Measurements from ENCODE around the gene PCOLCE2.

PCOLCE2 gene

GRCh38 chr3:142898346-142899213 lies 9.7 kb upstream of the PCOLCE2 start:
- no peaks in the 10 kb centered on the region for H3K9me3 ChIP-seq (ENCODE audit: control insufficient read depth, insufficient read depth, low read length)
- H3K27me3 ChIP-seq (ENCODE audit: control insufficient read depth, insufficient read depth, low read length) = no peaks in the 10 kb centered on the region
- H3K9ac ChIP-seq (ENCODE audit: low read depth, low read length) = no peak overlapping the region
- no peak overlapping the region for H3K27ac ChIP-seq (ENCODE audit: low read depth, low read length)
- no peak overlapping the region for H3K4me3 ChIP-seq (ENCODE audit: low read depth, low read length)
- H3K4me1 ChIP-seq (ENCODE audit: control insufficient read depth, insufficient read depth, low read length) = no peaks in the 10 kb centered on the region
- no peaks in the 10 kb centered on the region for H3K36me3 ChIP-seq (ENCODE audit: control insufficient read depth, insufficient read depth, low read length)

- Histone ChIP-seq H3K27me3 (ENCODE audit: control insufficient read depth, insufficient read depth, low read length) (no peaks in the 10 kb centered on the region), H3K27ac (ENCODE audit: low read depth, low read length) (no peak overlapping the region), H3K4me3 (ENCODE audit: low read depth, low read length) (no peak overlapping the region), H3K36me3 (ENCODE audit: control insufficient read depth, insufficient read depth, low read length) (no peaks in the 10 kb centered on the region), H3K4me1 (ENCODE audit: control insufficient read depth, insufficient read depth, low read length) (no peaks in the 10 kb centered on the region), H3K9ac (ENCODE audit: low read depth, low read length) (no peak overlapping the region), H3K9me3 (ENCODE audit: control insufficient read depth, insufficient read depth, low read length) (no peaks in the 10 kb centered on the region)
Measured at GRCh38 chr3:142897807-142898206, 8.9 kb upstream of the PCOLCE2 start.

GRCh38 chr3:142896996-142897395 lies 8.1 kb upstream of the PCOLCE2 start:
- H3K9me3 ChIP-seq (ENCODE audit: control insufficient read depth, insufficient read depth, low read length) = no peaks in the 10 kb centered on the region
- no peak overlapping the region for H3K4me3 ChIP-seq (ENCODE audit: low read depth, low read length)
- H3K27ac ChIP-seq (ENCODE audit: low read depth, low read length) = no peak overlapping the region
- no peak overlapping the region for H3K9ac ChIP-seq (ENCODE audit: low read depth, low read length)
- no peaks in the 10 kb centered on the region for H3K27me3 ChIP-seq (ENCODE audit: control insufficient read depth, insufficient read depth, low read length)
- H3K36me3 ChIP-seq (ENCODE audit: control insufficient read depth, insufficient read depth, low read length) = no peaks in the 10 kb centered on the region
- no peaks in the 10 kb centered on the region for H3K4me1 ChIP-seq (ENCODE audit: control insufficient read depth, insufficient read depth, low read length)

GRCh38 chr3:142896201-142896755 lies 7.4 kb upstream of the PCOLCE2 start:
- no peaks in the 10 kb centered on the region for H3K36me3 ChIP-seq (ENCODE audit: control insufficient read depth, insufficient read depth, low read length)
- no peak overlapping the region for H3K27ac ChIP-seq (ENCODE audit: low read depth, low read length)
- no peaks in the 10 kb centered on the region for H3K9me3 ChIP-seq (ENCODE audit: control insufficient read depth, insufficient read depth, low read length)
- H3K9ac ChIP-seq (ENCODE audit: low read depth, low read length) = no peak overlapping the region
- no peaks in the 10 kb centered on the region for H3K4me1 ChIP-seq (ENCODE audit: control insufficient read depth, insufficient read depth, low read length)
- H3K27me3 ChIP-seq (ENCODE audit: control insufficient read depth, insufficient read depth, low read length) = no peaks in the 10 kb centered on the region
- H3K4me3 ChIP-seq (ENCODE audit: low read depth, low read length) = no peak overlapping the region

- no peak overlapping the region for H3K9ac ChIP-seq (ENCODE audit: low read depth, low read length)
- H3K36me3 ChIP-seq (ENCODE audit: control insufficient read depth, insufficient read depth, low read length) = no peaks in the 10 kb centered on the region
- H3K27ac ChIP-seq (ENCODE audit: low read depth, low read length) = no peak overlapping the region
- H3K4me3 ChIP-seq (ENCODE audit: low read depth, low read length) = no peak overlapping the region
- no peaks in the 10 kb centered on the region for H3K4me1 ChIP-seq (ENCODE audit: control insufficient read depth, insufficient read depth, low read length)
- no peaks in the 10 kb centered on the region for H3K9me3 ChIP-seq (ENCODE audit: control insufficient read depth, insufficient read depth, low read length)
- H3K27me3 ChIP-seq (ENCODE audit: control insufficient read depth, insufficient read depth, low read length) = peaks cover 12% of the 10 kb centered on the region
Measured at GRCh38 chr3:142894493-142894892, 5.6 kb upstream of the PCOLCE2 start.

GRCh38 chr3:142892714-142893113 lies 3.8 kb upstream of the PCOLCE2 start:
- Histone ChIP-seq H3K9ac (ENCODE audit: low read depth, low read length) (no peak overlapping the region), H3K27me3 (ENCODE audit: control insufficient read depth, insufficient read depth, low read length) (peaks cover 17% of the 10 kb centered on the region), H3K36me3 (ENCODE audit: control insufficient read depth, insufficient read depth, low read length) (no peaks in the 10 kb centered on the region), H3K4me1 (ENCODE audit: control insufficient read depth, insufficient read depth, low read length) (peaks cover 4% of the 10 kb centered on the region; the same call in 1 of the 2 replicates), H3K4me3 (ENCODE audit: low read depth, low read length) (no peak overlapping the region), H3K9me3 (ENCODE audit: control insufficient read depth, insufficient read depth, low read length) (no peaks in the 10 kb centered on the region), H3K27ac (ENCODE audit: low read depth, low read length) (no peak overlapping the region)

GRCh38 chr3:142890592-142890991 lies 1.7 kb upstream of the PCOLCE2 start:
- peaks cover 9% of the 10 kb centered on the region; the same call in 1 of the 2 replicates for H3K4me1 ChIP-seq (ENCODE audit: control insufficient read depth, insufficient read depth, low read length)
- H3K4me3 ChIP-seq (ENCODE audit: low read depth, low read length) = no peak overlapping the region
- no peaks in the 10 kb centered on the region for H3K9me3 ChIP-seq (ENCODE audit: control insufficient read depth, insufficient read depth, low read length)
- H3K27ac ChIP-seq (ENCODE audit: low read depth, low read length) = no peak overlapping the region
- no peaks in the 10 kb centered on the region for H3K36me3 ChIP-seq (ENCODE audit: control insufficient read depth, insufficient read depth, low read length)
- H3K27me3 ChIP-seq (ENCODE audit: control insufficient read depth, insufficient read depth, low read length) = peaks cover 17% of the 10 kb centered on the region
- H3K9ac ChIP-seq (ENCODE audit: low read depth, low read length) = no peak overlapping the region

GRCh38 chr3:142889212-142890014 lies 530 bp upstream of the PCOLCE2 start:
- Histone ChIP-seq H3K9me3 (ENCODE audit: control insufficient read depth, insufficient read depth, low read length) (no peaks in the 10 kb centered on the region), H3K36me3 (ENCODE audit: control insufficient read depth, insufficient read depth, low read length) (no peaks in the 10 kb centered on the region), H3K9ac (ENCODE audit: low read depth, low read length) (peak overlapping the region; percentile 72; the same call in 1 of the 2 replicates), H3K4me3 (ENCODE audit: low read depth, low read length) (peak overlapping the region; percentile 66), H3K27ac (ENCODE audit: low read depth, low read length) (no peak overlapping the region), H3K4me1 (ENCODE audit: control insufficient read depth, insufficient read depth, low read length) (peaks cover 9% of the 10 kb centered on the region; the same call in 1 of the 2 replicates), H3K27me3 (ENCODE audit: control insufficient read depth, insufficient read depth, low read length) (peaks cover 17% of the 10 kb centered on the region)

GRCh38 chr3:142888099-142888480 lies 793 bp downstream of the PCOLCE2 start:
- Histone ChIP-seq H3K9me3 (ENCODE audit: control insufficient read depth, insufficient read depth, low read length) (no peaks in the 10 kb centered on the region), H3K9ac (ENCODE audit: low read depth, low read length) (peak overlapping the region; percentile 72), H3K4me3 (ENCODE audit: low read depth, low read length) (peak overlapping the region; percentile 66), H3K27ac (ENCODE audit: low read depth, low read length) (peak overlapping the region; percentile 41), H3K27me3 (ENCODE audit: control insufficient read depth, insufficient read depth, low read length) (peaks cover 17% of the 10 kb centered on the region), H3K4me1 (ENCODE audit: control insufficient read depth, insufficient read depth, low read length) (peaks cover 9% of the 10 kb centered on the region; the same call in 1 of the 2 replicates), H3K36me3 (ENCODE audit: control insufficient read depth, insufficient read depth, low read length) (no peaks in the 10 kb centered on the region)

GRCh38 chr3:142886940-142887339 lies 1.9 kb downstream of the PCOLCE2 start:
- H3K9ac ChIP-seq (ENCODE audit: low read depth, low read length) = no peak overlapping the region
- no peak overlapping the region for H3K27ac ChIP-seq (ENCODE audit: low read depth, low read length)
- H3K4me1 ChIP-seq (ENCODE audit: control insufficient read depth, insufficient read depth, low read length) = peaks cover 9% of the 10 kb centered on the region; the same call in 1 of the 2 replicates
- no peaks in the 10 kb centered on the region for H3K36me3 ChIP-seq (ENCODE audit: control insufficient read depth, insufficient read depth, low read length)
- H3K9me3 ChIP-seq (ENCODE audit: control insufficient read depth, insufficient read depth, low read length) = no peaks in the 10 kb centered on the region
- H3K27me3 ChIP-seq (ENCODE audit: control insufficient read depth, insufficient read depth, low read length) = peaks cover 17% of the 10 kb centered on the region
- no peak overlapping the region for H3K4me3 ChIP-seq (ENCODE audit: low read depth, low read length)
